Brain microvascular endothelial cell (primary cell): ENCODE data around the gene RCBTB2.
"Not testable (repeated sequence)": the region's sequence is repeated elsewhere in the genome, so short reads cannot be mapped to it uniquely, and the experiment has no call there.

Experiments
- DNase-seq: peaks from one replicate; pipeline ENCODE4 v3.0.0-alpha.2; 2020
- H3K27ac ChIP-seq: fragments of 250-450 bp; sonication (Bioruptor Pico); 2 replicates; pipeline ENCODE4 v1.5.1; 2020; ENCODE audit warnings: mild to moderate bottlenecking, moderate library complexity
- H3K27me3 ChIP-seq: fragments of 250-450 bp; sonication (Bioruptor Pico); replicated peaks from 2 replicates; pipeline ENCODE4 v1.5.1; 2020; ENCODE audit warnings: mild to moderate bottlenecking
- H3K36me3 ChIP-seq: fragments of 250-450 bp; sonication (Bioruptor Pico); replicated peaks from 2 replicates; pipeline ENCODE4 v1.5.1; 2020; ENCODE audit warnings: mild to moderate bottlenecking
- H3K4me3 ChIP-seq: 2 replicates; pipeline ENCODE4 v1.5.1; 2011; ENCODE audit warnings: low read depth, mild to moderate bottlenecking, control low read depth, low read length, moderate library complexity
- CTCF ChIP-seq: IDR thresholded peaks from 2 replicates; pipeline ENCODE4 v1.5.1; 2011; ENCODE audit warnings: low read depth, mild to moderate bottlenecking, moderate library complexity, low read length, control low read depth, inconsistent platforms; ENCODE audit errors: missing control alignments
- in situ Hi-C: cut with HindIII; loops from 2 replicates; pipeline ENCODE4 v1.10.0; 2017; ENCODE audit warnings: low sequenced_read_pairs, low pct_ligation_motif_present

RCBTB2 gene

DNA sequence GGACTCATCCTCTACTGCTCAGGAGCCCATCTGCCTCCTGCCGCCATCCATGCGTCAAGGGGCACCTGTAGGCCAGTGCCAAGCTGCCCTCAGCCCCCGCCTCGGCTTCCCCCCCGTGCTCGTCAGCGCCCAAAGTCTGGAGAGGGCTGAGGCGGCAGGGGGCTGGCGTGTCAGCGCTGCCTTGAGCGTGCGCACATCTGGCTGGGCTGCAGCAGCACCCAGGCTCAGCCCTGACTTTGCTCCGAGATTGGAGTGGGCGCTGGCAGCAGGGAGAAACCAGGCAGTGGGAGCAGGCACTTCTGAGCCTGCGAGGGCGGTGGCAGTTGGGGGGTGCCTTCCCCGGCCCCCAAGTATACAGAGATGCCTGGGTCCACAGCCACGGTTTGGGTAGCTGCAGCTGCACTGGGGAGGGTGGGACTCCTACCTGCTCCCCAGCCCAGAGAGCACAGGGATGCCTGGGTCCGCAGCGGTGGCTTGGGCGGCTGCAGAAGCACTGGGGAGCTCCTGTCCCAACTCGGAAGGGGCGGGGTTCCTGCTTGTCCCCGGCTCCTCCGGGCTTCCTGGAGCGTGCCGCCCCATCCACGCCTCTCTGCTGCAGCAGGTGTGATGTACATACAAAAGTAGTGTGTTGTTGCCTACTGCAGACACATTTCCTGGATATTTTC, 75.2 kb downstream of the RCBTB2 start:
- no peaks in the 10 kb centered on the region for H3K27me3 ChIP-seq
- H3K4me3 ChIP-seq = no peak overlapping the region
- no peak overlapping the region for H3K27ac ChIP-seq
- TF ChIP-seq CTCF = no peak
- DNase-seq = no peak
- in situ Hi-C loops = no loop called here
- peaks cover 8% of the 10 kb centered on the region for H3K36me3 ChIP-seq

DNA sequence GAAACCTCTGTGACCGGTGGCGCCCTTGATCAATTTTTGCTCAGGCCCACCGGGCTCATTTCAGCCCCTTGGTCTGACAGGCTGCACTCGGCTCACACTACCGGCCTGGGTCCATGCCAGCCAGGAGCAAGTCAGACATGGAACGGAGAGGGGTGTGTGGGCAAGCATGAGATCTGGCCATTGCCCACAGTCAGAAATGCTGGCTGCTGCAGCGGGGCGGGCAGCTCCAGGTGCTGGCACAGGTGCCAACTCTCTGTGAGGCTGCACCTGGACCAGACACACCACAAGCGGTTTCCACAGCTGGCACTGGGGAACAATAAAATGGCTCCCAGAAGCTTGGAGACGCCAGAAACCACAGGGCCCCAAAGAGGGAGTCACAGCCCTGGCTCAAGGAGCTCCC, 76.3 kb downstream of the RCBTB2 start:
- DNase-seq = no peak
- in situ Hi-C loops = no loop called here
- no peaks in the 10 kb centered on the region for H3K27me3 ChIP-seq
- no peak for TF ChIP-seq CTCF
- no peak overlapping the region for H3K4me3 ChIP-seq
- H3K36me3 ChIP-seq = peaks cover 8% of the 10 kb centered on the region
- H3K27ac ChIP-seq = no peak overlapping the region

- H3K36me3 ChIP-seq, H3K4me3 ChIP-seq, in situ Hi-C loops, H3K27ac ChIP-seq, H3K27me3 ChIP-seq: not testable (repeated sequence)
- peak; percentile 31 for DNase-seq
Measured at GRCh38 chr13:48451196-48451595, 81.7 kb downstream of the RCBTB2 start.

DNA sequence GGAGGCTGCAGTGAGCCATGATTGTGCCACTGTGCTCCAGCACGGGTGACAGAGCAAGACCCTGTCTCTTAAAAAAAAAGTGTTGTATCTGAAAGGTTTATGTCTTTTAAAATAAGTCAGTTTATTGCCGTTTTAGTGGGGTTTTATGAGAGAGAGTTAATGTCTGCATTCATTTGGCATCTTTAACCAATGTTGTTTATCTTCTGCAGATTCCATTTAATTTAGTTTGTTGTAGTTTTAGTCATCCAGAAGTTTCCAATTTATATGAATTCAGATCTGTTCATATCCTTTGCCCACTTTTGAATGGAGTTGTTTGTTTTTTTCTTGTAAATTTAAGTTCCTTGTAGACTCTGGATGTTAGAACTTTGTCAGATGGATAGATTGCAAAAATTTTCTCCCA, 83.2 kb downstream of the RCBTB2 start:
- H3K27me3 ChIP-seq = no peaks in the 10 kb centered on the region
- in situ Hi-C loops = no loop called here
- no peak for TF ChIP-seq CTCF
- no peak overlapping the region for H3K4me3 ChIP-seq
- no peaks in the 10 kb centered on the region for H3K36me3 ChIP-seq
- no peak for DNase-seq
- H3K27ac ChIP-seq = no peak overlapping the region

- no peak overlapping the region for H3K27ac ChIP-seq
- TF ChIP-seq CTCF = no peak
- in situ Hi-C loops = no loop called here
- no peak for DNase-seq
- no peaks in the 10 kb centered on the region for H3K27me3 ChIP-seq
- H3K4me3 ChIP-seq = no peak overlapping the region
- no peaks in the 10 kb centered on the region for H3K36me3 ChIP-seq
Measured at GRCh38 chr13:48448959-48449614, 83.8 kb downstream of the RCBTB2 start.

- in situ Hi-C loops = no loop called here
- TF ChIP-seq CTCF = no peak
- DNase-seq = no peak
- Histone ChIP-seq H3K4me3 (no peak overlapping the region), H3K27me3 (no peaks in the 10 kb centered on the region), H3K27ac (no peak overlapping the region), H3K36me3 (no peaks in the 10 kb centered on the region)
Measured at GRCh38 chr13:48448285-48448958, 84.5 kb downstream of the RCBTB2 start.
